Caco-2 (cell line): Measurements from ENCODE around the gene NRDC. TPM values are rescaled to one million over a fixed set of nuclear protein-coding genes. Genes with fewer than 3 reads are reported as not detected.

Source experiments
- BruUV-seq: library from RNA; stranded (reverse); fragments of 400-500 nt; replicated peaks from 2 replicates; lab custom pipeline; 2021; lab: Mats Ljungman, UMichigan
- CTCF ChIA-PET: fragments of 300-600 bp; sonication (Branson Sonifier 250); formaldehyde crosslinking; loops from one replicate; lab custom pipeline; 2022; ENCODE audit warnings: antibody characterized with exemption; lab: Charles Lee
- POLR2A ChIA-PET: fragments of 300-600 bp; sonication (Branson Sonifier 250); formaldehyde crosslinking; loops from one replicate; lab custom pipeline; 2022; ENCODE audit warnings: antibody characterized with exemption; lab: Charles Lee
- DNase-seq, 2 experiments: peaks; one replicate each; pipeline versions ENCODE4 v3.0.0 to v3.0.0-alpha.2; 2020 to 2022
- H3K27me3 ChIP-seq: replicated peaks from 2 replicates; pipeline ENCODE4 v1.6.0; 2011; ENCODE audit warnings: low read length; ENCODE audit not compliant: control insufficient read depth, insufficient read depth
- H3K36me3 ChIP-seq: 2 replicates; pipeline ENCODE4 v1.5.1; 2011; ENCODE audit warnings: low read length; ENCODE audit not compliant: control insufficient read depth, insufficient read depth
- H3K4me1 ChIP-seq: fragments of 250-450 bp; sonication (Bioruptor Pico); 2 replicates; pipeline ENCODE4 v1.5.1; 2020; ENCODE audit warnings: mild to moderate bottlenecking
- H3K4me3 ChIP-seq: 2 replicates; pipeline ENCODE4 v1.5.1; 2011; ENCODE audit warnings: low read depth, mild to moderate bottlenecking, control low read depth, low read length
- H3K9me3 ChIP-seq: fragments of 250-450 bp; sonication (Bioruptor Pico); 2 replicates; pipeline ENCODE4 v1.5.1; 2020; ENCODE audit warnings: mild to moderate bottlenecking, moderate library complexity
- H3K27ac Mint-ChIP-seq: one replicate; pipeline ENCODE4 v1.8.0; 2022; ENCODE audit warnings: mixed read lengths; ENCODE audit not compliant: unreplicated experiment
- H3K27me3 Mint-ChIP-seq: one replicate; pipeline ENCODE4 v1.8.0; 2022; ENCODE audit warnings: mixed read lengths; ENCODE audit not compliant: insufficient read depth, unreplicated experiment
- H3K36me3 Mint-ChIP-seq: one replicate; pipeline ENCODE4 v1.8.0; 2022; ENCODE audit warnings: mild to moderate bottlenecking, mixed read lengths; ENCODE audit not compliant: insufficient read depth, unreplicated experiment
- H3K4me1 Mint-ChIP-seq: one replicate; pipeline ENCODE4 v1.8.0; 2022; ENCODE audit warnings: low read depth, mixed read lengths; ENCODE audit not compliant: unreplicated experiment
- H3K4me3 Mint-ChIP-seq: one replicate; pipeline ENCODE4 v1.8.0; 2022; ENCODE audit warnings: mild to moderate bottlenecking, moderate library complexity, mixed read lengths; ENCODE audit not compliant: unreplicated experiment
- H3K9me3 Mint-ChIP-seq: one replicate; pipeline ENCODE4 v1.8.0; 2022; ENCODE audit warnings: mixed read lengths; ENCODE audit not compliant: unreplicated experiment
- CTCF ChIP-seq, 2 experiments: fragments of 200-600 bp in 1 of 2; IDR thresholded peaks; 1 replicate in 1 of 2; 2 replicates in 1 of 2; pipeline versions ENCODE4 v1.5.1 to v1.8.0; 2011 to 2022; ENCODE audit warnings: antibody characterized with exemption in 1 of 2, control low read depth in 1 of 2, inconsistent platforms in 1 of 2, low read depth in 1 of 2, low read length in 1 of 2, mild to moderate bottlenecking in 1 of 2, moderate library complexity in 1 of 2; ENCODE audit not compliant: insufficient read depth in 1 of 2, severe bottlenecking in 1 of 2, unreplicated experiment in 1 of 2
- intact Hi-C: fragments of 100-400 bp; cut with micrococcal nuclease; formaldehyde crosslinking; loops from one replicate; pipeline ENCODE4 v1.10.0; 2022; ENCODE audit not compliant: unreplicated experiment
- total RNA-seq: library from RNA; stranded (reverse); gene quantifications from 2 replicates; pipeline ENCODE4 v1.2.3, GENCODE V29; 2022

Gene NRDC
- total RNA-seq, 1 experiment from 2014 or later = 109 TPM

GRCh38 chr1:51756290-51756689 is 122.2 kb downstream of the NRDC start:
- no peak overlapping the region for H3K4me3 ChIP-seq
- no peak for DNase-seq
- Mint-ChIP-seq H3K4me3 (no peak overlapping the region), H3K27me3 (no peaks in the 10 kb centered on the region), H3K36me3 (peaks cover 27% of the 10 kb centered on the region), H3K27ac (no peak overlapping the region), H3K4me1 (no peaks in the 10 kb centered on the region), H3K9me3 (no peaks in the 10 kb centered on the region)
- CTCF ChIA-PET = no interaction called here
- no TSS peak for BruUV-seq
- H3K9me3 ChIP-seq = no peaks in the 10 kb centered on the region; the same call in 1 of the 2 replicates
- no peak for TF ChIP-seq CTCF (IDR thresholded peaks at IDR 0.05; ENCODE audit: insufficient read depth in 1 of 2, low read depth in 1 of 2, low read length in 1 of 2, severe bottlenecking in 1 of 2, unreplicated experiment in 1 of 2)
- H3K27me3 ChIP-seq = no peaks in the 10 kb centered on the region
- H3K4me1 ChIP-seq = no peaks in the 10 kb centered on the region
- intact Hi-C loops = no loop called here
- H3K36me3 ChIP-seq = no peaks in the 10 kb centered on the region; the same call in none of the 2 replicates
- POLR2A ChIA-PET = no interaction called here

- no TSS peak for BruUV-seq
- ChIA-PET CTCF (no interaction called here), POLR2A (no interaction called here)
- H3K27me3 Mint-ChIP-seq = no peaks in the 10 kb centered on the region
- intact Hi-C loops = no loop called here
- Histone ChIP-seq H3K36me3 (no peaks in the 10 kb centered on the region; the same call in none of the 2 replicates), H3K4me3 (no peak overlapping the region), H3K27me3 (no peaks in the 10 kb centered on the region), H3K4me1 (no peaks in the 10 kb centered on the region), H3K9me3 (no peaks in the 10 kb centered on the region; the same call in 1 of the 2 replicates)
- peaks cover 22% of the 10 kb centered on the region for H3K36me3 Mint-ChIP-seq
- H3K27ac Mint-ChIP-seq = no peak overlapping the region
- no peak for TF ChIP-seq CTCF (IDR thresholded peaks at IDR 0.05; ENCODE audit: insufficient read depth in 1 of 2, low read depth in 1 of 2, low read length in 1 of 2, severe bottlenecking in 1 of 2, unreplicated experiment in 1 of 2)
- no peaks in the 10 kb centered on the region for H3K4me1 Mint-ChIP-seq
- H3K9me3 Mint-ChIP-seq = no peaks in the 10 kb centered on the region
- H3K4me3 Mint-ChIP-seq = no peak overlapping the region
- no peak for DNase-seq
Measured at GRCh38 chr1:51755437-51755836, 123.1 kb downstream of the NRDC start.

- H3K36me3 Mint-ChIP-seq = peaks cover 22% of the 10 kb centered on the region
- TF ChIP-seq CTCF (IDR thresholded peaks at IDR 0.05; ENCODE audit: insufficient read depth in 1 of 2, low read depth in 1 of 2, low read length in 1 of 2, severe bottlenecking in 1 of 2, unreplicated experiment in 1 of 2) = no peak
- H3K27me3 Mint-ChIP-seq = no peaks in the 10 kb centered on the region
- POLR2A ChIA-PET = no interaction called here
- H3K4me1 Mint-ChIP-seq = no peaks in the 10 kb centered on the region
- Histone ChIP-seq H3K36me3 (no peaks in the 10 kb centered on the region; the same call in none of the 2 replicates), H3K9me3 (no peaks in the 10 kb centered on the region; the same call in 1 of the 2 replicates), H3K4me3 (no peak overlapping the region), H3K4me1 (no peaks in the 10 kb centered on the region), H3K27me3 (no peaks in the 10 kb centered on the region)
- no peak for DNase-seq
- BruUV-seq = no TSS peak
- no peak overlapping the region for H3K27ac Mint-ChIP-seq
- CTCF ChIA-PET = no interaction called here
- intact Hi-C loops = no loop called here
- no peak overlapping the region for H3K4me3 Mint-ChIP-seq
- no peaks in the 10 kb centered on the region for H3K9me3 Mint-ChIP-seq
Measured at GRCh38 chr1:51754666-51755065, 123.9 kb downstream of the NRDC start.
